ENCODE measurements around the gene ZNF581.

DNA sequence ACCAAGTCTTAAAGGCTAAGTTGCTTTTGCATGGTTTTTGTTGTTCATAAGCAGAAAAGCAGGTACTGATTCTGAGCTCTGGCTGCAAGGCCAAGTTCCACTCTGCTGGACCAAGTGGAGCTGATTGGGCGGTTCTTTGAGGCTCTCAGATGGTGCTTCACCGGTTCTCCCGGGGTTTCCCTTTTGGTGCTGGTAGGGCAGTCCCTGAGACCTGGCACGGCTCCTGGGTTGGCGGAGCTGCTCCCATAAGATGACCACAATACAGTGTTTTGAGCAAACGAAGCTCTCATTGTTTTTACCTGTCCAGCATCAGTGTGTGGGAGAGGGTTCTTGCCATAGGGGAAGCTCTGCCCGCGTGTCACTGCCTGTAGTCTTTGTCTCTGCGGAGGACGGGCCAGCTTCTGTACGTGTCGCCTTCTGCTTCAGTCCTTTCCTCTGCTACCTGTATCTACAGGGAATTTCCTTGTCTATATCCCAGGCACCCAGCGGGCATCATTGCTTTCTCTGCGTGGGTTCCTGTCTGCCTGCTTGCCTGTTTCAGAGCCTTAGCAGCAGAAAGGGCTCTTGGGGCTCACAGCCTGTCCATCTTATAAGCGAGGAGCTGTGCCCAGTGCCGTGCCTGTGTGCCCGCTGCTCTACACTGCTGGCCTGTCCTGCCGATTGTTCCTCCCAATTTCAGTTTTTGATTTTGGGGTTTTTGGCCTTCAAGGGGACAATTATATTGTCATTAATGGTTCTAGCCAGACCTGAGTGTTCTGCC lies 13.7 kb downstream of the ZNF581 start:
- TF ChIP-seq CTCF (IDR thresholded peaks at IDR 0.05; ENCODE audit: poor library complexity, severe bottlenecking): no peak
- no peak for TF ChIP-seq RAD21 (conservative IDR thresholded peaks at IDR 0.05)
